GM23248 (cell line): ENCODE data around the gene ADAM15.

Experiments
- EZH2 ChIP-seq: fragments of 200-600 bp; sonication (generic); IDR thresholded peaks from 2 replicates; pipeline ENCODE4 v1.6.1; 2018; ENCODE audit warnings: antibody characterized with exemption, mild to moderate bottlenecking; ENCODE audit not compliant: insufficient read depth, poor library complexity, severe bottlenecking
- EZH2phosphoT487 ChIP-seq: fragments of 200-600 bp; sonication (generic); IDR thresholded peaks from 2 replicates; pipeline ENCODE4 v1.6.1; 2018; ENCODE audit warnings: antibody characterized with exemption, moderate library complexity, mild to moderate bottlenecking, low read depth; ENCODE audit not compliant: insufficient read depth

- no peak for TF ChIP-seq EZH2phosphoT487
- TF ChIP-seq EZH2 = no peak
These were observed 41.4 kb upstream of the ADAM15 start for GRCh38 chr1:155009742-155010141.
